G401.6 (cell line): Measurements from ENCODE around the gene ADSL.
"Not testable (repeated sequence)": the region's sequence is repeated elsewhere in the genome, so short reads cannot be mapped to it uniquely, and the experiment has no call there.

Experiments
- FAIRE-seq: peaks from 2 replicates; lab custom pipeline; 2012; peaks lifted over from hg19 to GRCh38; lab: Jason Lieb, UNC

Gene ADSL

DNA sequence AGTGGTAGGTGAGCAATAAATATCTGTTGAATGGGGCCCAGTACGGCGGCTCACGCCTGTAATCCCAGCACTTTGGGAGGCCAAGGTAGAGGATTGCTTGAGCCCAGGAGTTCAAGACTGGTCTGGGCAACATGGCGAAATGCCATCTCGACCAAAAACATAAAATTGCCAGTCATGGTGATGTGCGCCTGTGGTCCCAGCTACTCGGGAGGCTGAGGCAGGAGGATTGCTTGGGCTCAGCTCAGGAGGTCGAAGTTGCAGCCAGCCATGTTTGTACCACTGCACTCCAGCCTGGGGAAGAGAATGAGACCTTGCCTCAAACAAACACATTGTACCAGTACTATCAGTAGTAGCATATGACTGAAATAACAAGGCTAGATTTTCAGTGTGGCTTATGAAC lies 28.3 kb downstream of the ADSL start:
- no peak for FAIRE-seq

DNA sequence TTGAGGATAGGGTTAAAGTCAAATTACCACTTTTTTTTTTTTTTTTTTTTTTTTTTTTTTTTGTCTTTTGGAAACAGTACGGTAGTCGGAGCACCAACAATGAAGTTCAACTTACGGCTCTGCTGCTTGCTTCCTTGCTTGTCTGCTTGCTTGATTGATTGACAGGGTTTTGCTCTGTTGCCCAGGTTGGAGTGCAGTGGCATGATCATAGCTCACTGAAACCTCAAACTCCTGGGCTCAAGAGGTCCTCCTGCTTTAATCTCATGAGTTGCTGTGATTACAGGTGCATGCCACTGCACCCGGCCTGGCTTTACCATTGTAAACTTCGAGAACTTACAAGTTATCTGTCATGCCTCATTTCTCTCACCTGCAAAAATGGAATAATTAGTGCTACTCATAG lies 29.8 kb downstream of the ADSL start:
- no peak for FAIRE-seq

DNA sequence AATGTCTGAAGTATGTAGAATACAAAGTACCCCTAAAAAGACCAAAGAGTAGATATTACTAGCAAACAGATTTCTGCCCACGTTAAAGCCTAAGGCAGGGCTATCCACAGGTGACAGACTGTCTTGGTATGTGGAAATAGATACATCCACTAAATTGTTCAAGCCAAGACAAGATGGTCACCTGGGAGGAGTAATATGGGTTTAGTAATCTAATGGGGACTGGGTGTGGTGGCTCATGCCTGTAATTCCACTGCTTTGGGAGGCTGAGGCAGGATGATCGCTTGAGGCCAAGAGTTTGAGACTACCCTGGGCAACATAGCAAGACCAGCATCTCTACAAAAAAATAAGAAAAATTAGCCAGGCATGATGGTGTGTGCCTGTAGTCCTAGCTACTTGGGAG lies 31.6 kb downstream of the ADSL start:
- no peak for FAIRE-seq

DNA sequence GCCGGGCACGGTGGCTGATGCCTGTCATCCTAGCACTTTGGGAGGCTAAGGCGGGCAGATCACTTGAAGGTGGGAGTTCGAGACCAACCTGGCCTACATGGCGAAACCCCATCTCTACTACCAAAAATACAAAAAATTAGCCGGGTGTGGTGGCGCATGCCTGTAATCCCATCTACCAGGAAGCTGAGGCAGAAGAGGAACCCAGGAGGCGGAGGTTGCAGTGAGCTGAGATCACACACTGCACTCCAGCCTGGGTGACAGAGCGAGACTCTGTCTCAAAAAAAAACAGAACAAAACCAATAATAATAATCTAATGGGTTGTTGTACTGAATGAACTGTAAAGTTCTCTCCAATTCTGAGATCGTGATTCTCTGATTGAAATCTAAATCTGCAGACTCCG lies 32.1 kb downstream of the ADSL start:
- not testable (repeated sequence) for FAIRE-seq

DNA sequence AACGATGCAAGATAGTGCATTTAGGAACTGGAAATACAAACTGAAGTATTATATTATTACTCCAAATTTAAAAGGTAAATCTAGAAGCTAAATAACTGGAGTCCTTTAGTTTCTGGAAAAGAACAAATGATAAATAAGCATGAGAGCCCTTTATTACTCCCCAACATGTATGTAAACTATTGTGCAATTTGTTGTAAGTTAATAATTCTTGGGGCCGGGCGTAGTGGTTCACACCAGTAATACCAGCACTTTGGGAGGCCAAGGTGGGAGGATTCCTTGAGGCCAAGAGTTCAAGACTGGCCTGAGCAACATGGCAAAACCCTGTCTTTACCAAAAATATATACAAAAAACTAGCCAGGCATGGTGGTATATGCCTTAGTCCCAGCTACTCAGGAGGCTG lies 35.2 kb downstream of the ADSL start:
- no peak for FAIRE-seq

DNA sequence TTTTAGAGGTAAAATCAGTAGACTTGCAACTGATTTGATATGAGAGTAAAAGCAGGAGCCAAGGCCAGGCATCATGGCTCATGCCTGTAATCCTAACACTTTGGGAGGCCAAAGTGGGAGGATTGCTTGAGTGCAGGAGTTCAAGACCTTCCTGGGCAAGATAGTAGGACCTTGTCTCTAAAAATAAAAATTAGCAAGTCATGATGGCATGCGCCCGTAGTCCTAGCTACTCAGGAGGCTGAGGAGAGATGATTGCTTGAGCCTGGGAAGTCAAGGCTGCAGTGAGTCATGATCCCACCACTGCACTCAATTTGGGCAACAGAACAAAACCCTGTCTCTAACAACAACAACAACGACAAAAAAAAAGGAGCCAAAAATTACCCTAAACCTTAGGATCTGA lies 37.6 kb downstream of the ADSL start:
- no peak for FAIRE-seq

DNA sequence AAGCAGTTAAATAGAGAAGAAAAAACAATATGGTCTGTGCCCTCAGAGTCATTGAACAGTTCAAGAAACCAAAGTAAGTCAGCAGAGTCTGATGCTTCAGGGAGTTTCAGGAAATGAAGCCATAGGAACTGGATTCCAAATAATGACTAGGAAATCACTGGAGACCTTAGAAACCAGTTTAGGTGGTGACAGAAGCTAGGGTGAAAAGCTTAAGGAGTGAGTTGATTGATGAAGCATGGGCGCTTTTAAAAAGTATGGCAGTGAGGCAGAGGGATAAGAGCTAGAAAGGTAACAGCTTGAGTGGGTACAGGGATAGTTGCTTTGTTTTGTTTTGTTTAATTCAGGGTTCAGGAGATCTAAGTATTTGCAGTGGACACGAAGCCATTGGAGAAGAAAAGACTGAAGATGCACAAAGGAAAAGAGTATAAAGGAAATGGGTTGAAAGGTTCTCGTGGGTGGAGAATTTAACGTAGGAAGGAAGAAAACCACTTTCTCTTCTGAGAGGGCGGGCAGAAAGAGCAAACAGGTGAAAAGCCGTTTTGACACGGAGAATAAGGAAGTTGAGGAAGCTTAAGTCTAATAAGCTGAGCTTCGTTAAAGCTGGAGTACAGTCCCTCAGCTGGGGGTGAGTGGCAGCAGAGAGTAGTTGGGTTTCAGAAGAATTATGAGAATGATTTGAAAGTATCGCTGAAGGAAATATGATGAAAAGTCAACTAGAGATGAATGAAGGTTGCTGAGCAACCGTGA lies 38.9 kb downstream of the ADSL start:
- no peak for FAIRE-seq

DNA sequence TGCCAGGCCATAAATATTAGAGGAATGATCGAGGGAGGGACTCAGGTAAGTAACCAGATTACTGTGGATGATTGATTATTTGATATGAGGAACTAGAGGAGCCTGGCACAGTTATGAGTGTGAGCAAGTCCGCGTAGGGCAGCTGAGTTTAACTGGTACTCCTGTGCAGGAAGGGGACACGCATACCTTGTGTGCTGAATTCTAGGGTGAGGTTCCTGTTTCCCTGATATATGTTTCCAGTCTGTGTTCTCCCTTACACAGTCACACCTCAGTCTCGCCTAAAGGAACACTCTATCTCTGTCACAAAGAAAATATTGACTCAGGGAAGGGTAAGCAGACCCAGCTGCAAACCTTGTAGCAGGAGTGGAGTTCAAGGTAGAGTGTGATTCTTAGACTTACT lies 41.4 kb downstream of the ADSL start:
- FAIRE-seq, result no peak

DNA sequence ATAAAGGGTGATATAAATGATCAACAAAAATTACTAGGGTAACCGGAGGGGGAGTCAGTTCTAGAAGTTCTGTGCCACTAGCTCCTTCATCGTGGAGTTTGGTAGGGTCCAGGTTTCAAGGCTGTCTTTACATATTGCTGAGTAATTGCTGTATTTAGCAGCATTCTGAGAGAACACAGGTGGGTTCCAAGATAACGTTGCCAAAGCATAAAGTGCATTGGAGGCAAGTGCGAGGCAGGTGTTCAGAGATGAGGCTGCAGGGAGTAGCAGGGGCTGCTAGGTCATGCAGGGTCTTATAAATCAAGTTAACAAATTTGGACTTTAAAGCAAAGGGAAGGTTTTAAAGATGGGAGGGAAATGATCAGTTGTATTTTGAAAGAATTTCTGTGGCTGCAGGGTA lies 41.9 kb downstream of the ADSL start:
- no peak for FAIRE-seq

DNA sequence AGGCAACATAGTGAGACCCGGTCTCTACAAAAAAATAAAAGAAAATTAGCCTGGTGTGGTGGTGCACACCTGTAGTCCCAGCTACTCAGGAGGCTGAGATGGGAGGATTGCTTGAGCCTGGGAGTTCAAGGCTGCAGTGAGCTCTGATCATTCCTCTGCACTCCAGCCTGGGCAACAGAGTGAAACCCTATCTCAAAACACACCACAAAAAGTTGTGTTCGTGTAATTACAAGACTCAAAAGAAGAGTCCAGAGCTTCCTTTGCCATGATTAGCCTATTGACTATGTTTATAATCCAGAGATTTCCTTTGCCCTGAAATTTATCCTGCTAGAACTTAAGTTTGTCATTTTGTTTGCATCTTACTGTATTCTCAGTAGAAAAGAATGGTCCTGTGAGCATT lies 45.1 kb downstream of the ADSL start:
- no peak for FAIRE-seq

DNA sequence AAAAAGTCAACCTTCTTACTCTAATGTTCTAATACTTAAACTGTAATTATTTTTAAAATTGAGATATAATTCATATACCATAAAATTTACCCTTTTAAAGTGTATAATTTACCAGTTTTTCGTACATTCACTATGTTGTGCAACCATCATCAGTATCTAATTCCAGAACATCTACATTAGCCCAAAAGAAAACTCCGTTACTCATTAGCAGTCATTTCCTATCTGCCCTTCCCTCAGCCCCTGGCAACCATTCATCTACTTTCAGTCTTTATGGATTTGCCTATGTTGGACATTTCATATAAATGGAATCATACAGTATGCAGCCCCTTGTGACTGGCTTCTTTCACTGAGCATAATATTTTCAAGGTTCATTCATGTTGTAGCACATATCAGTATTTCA lies 46.3 kb downstream of the ADSL start:
- FAIRE-seq, result no peak

DNA sequence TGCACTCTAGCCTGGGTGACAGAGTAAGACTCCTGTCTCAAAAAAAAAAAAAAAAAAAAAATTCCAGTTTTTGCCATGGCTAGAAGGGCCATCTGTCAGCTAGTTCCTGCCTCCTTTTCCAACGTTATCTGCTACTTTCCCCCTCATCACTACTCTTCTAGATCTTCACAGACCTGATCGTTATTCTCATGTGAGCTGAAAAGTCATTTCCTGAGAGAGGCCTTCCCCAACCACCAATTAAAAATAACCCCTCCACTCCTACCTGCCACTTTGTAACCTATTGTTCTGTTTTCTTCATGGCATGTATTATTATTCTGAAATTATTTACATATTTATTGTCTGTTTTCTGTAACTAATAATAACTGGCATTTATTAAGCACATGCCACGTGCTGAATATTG lies 48.3 kb downstream of the ADSL start:
- FAIRE-seq, result no peak

DNA sequence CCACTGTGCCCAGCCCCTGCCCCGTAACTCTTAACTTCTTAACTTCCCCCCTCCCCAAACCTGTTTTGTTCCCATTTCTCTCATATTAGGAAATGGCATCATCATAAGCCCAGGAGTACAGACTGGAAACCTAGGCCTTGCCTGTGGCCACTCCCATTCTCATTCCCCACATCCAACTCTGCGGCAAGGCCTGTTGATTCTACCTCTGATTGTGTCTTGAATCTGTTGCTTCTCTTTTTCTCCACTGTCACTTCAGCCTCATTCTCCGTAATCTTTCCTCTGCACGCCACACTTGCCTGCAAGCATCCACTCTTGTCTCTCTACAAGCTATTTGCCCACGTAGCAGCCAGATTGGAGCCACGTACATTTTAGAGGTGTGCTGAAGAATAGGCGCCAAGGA lies 49.3 kb downstream of the ADSL start:
- FAIRE-seq, result no peak

DNA sequence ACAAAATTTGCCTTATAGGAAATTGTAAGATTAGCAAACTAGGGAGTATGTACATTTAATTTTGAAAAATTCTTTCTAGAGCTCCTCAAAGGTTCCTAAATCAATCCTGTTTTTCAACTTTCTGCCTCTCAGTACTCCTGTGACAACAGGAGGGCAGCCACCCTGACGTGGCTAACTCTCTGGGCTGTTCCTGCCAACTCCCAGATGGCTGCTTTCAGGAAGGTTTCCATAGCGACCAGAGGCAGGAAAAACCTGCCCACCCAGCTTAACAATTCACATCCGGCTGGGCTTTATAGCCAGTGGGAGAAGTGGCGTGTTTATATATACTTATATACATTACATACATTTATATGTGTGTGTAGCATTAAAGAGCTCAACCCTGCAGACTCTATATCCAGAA lies 50.6 kb downstream of the ADSL start:
- no peak for FAIRE-seq

DNA sequence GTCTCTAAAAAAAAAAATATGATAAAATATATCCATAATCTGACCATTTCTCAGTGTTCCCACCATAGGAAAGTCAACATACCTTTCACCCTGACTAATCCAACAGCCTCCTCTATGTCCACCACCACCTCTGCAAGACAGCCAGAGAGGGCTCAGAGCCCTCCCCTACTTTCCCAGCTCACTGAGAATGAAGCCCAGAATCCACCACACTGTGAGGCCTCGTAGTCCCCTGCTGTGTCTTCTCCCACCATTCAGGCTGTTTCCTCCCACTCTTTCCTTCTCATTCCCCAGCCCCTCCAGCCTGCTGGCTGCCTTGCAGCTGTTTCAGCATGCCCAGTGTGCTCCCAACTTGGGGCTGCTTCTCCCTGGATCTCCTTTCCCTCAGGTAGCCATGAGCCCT lies 51.1 kb downstream of the ADSL start:
- no peak for FAIRE-seq

DNA sequence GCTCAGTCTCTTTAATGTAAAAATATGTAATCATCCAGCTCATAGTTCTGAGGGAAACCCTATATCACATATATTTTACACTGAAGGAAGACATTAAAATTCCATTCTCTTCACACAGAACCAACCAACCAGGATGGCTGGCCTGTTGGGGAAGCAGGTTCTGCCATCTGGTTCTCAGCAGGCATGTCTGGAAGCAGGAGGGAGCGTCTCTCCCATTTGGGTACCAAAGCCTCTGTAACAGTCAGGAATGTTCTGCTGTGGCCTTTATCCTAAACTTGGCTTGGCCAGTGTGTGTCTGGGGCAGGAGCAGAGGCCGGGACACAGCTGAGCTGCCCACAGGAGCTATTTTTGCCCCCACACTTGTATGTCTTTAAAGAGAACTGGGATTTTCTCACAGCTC lies 53.3 kb downstream of the ADSL start:
- FAIRE-seq, result no peak

DNA sequence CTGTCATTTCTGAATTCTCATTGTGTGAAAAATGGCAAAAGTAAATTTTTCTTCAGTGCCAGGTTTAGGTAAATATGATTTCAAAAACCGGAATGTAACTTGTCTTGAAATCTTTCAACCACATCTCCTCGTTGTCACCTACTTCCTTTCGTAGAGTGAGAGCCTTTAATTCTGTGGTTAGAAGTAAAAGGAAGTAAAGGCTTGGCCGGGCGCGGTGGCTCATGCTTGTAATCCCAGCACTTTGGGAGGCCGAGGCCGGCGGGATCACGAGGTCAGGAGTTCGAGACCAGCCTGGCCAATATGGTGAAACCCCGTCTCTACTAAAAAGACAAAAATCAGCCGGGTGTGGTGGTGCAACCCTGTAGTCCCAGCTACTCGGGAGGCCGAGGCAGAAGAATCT lies 53.9 kb downstream of the ADSL start:
- no peak for FAIRE-seq

DNA sequence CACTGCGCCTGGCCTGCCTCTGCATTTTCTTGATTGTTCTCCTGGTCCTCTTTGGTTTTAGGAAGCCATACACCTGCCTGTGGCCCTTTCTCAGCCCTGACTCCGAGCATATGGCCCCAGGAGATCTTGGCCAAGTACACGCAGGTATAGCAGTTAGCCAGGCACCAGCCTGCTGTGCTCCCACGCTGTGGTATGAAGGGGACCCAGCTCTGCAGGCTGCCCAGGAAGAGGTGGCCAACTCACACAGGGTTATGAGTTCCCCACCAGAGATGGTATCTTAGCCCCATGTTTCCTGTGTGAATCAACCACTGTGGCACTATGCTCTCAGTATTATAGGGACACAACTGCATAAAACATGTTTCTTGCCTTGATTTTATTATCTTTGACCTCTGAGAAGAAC lies 55.2 kb downstream of the ADSL start:
- no peak for FAIRE-seq

DNA sequence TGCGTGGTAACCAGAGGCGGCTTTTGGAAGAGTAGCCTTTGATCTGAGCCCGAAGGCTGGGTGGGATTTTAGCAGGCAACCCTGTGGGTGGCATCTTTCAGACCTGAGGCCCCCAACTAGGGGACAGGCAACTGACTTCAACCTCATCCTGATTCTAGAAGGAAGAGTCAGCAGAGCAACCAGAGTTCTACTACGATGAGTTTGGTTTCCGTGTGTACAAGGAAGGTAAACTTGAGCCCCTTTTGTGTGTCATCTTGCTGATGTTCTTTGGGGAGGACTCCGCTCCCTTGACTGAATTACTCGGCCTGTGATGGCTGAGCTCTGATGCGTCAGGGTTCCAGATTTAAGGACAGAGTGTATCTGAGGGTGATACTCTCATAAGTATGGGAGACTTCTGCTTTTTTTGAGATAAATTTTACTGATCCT lies 55.7 kb downstream of the ADSL start:
- no peak for FAIRE-seq

DNA sequence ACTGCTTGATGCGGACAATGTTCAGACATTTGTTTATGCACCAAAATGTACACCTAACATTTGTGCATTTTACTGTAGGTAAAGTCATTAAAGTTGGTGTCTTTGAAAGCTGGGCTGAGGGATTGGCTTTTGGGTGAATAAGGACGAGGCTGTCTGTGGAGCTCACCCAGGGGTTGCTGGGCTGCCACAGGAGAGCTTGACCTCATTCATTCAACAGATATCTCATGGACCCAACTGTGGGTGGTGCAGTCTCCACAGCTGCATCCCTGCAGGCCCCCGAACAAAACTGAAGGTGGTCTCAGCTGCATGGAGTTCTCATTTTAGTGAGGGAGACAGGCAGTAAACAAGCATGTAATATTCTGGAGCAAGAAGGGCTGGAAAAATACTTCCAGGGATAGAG lies 56.8 kb downstream of the ADSL start:
- FAIRE-seq, result no peak

DNA sequence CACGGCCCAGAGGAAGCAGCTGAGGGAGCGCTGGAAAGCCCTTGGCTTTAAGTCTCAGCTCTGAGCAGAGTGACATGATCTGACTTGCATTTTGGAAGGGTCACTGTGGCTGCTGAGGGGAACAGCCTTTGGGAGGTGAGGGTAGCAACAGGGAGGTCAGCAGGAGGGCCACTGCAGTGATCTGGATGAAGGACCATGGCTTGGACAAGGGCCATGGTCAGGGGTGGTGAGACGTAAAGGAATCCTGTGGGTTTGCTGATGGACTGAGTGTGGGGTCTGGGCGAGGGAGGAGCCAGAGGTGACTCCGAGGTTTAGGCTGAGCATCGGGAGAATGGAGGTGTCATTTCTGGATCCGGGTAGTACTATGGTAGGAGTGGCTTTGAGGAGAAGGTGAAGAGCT lies 57.4 kb downstream of the ADSL start:
- no peak for FAIRE-seq

DNA sequence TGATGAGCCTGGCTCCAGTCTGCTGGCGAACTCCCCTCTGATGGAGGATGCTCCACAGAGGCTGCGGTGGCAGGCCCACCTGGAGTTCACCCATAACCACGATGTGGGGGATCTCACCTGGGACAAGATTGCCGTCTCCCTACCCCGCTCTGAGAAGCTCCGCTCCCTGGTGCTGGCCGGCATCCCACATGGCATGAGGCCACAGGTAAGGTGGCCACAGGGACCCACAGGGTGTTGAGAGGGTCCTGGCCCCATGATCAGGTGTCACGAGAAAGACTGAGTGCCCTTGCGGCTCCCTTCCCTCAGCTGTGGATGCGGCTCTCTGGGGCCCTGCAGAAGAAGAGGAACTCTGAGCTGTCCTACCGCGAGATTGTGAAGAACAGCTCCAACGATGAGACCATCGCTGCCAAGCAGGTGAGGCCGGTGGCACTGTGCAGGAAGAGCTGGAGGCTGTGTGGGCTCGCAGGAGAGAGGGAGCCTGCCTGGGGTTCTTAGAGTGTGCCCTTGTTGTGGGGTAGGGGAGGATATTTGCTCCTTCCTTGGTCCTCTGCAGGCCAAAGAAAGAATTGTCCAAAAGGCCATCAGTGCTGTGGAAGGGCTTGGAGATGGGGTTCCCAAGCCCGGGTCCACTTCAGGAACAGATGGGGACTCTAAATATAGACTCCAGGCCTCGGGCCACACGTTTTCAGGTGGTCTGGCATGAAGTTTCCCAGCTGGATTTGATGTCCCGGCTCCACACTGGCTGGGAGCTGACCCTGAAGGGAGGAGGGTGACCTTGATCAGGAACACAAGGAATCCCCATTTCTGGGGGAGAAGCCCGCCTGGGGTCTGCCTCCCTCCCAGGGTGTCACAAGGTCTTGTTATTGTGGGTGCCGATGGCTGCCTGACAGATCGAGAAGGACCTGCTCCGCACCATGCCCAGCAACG lies 58.2 kb downstream of the ADSL start:
- FAIRE-seq, result no peak

DNA sequence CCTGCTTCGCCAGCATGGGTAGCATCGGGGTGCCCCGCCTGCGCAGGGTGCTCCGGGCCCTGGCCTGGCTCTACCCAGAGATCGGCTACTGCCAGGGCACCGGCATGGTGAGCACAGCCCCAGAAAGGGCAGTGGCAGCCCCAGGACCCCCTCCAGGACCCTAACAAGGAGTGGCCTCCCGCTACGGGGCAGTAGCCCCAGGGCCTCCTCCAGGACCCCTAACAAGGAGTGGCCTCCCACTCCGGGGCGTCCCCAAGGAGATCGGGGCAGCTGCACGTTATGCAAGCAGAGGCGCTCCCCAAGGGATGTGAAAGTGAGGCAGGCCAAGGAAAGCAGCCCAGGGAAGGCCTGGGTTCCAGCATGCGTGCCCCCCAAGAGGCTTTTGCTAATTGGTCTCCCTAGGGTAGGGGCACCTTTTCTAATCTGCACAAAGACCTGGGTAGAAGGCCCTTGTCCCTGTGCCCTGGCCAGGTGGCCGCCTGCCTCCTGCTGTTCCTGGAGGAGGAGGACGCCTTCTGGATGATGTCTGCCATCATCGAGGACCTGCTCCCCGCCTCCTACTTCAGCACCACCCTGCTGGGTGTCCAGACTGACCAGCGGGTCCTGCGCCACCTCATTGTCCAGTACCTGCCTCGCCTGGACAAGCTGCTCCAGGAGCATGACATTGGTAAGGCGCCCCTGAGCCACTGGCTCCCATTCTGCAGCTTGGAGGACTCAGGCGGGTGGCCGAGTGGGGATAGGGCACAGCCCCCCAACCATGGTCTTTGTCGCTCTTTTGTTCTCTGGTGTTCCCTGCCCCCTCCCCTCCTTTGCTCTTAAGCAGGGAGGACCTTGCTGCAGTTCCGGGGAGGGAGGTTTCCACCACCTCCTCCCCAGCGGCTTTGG lies 59.1 kb downstream of the ADSL start:
- FAIRE-seq, result no peak
